ENCODE results near the gene LSR.

GRCh38 chr19:35260694-35261304 lies 12.0 kb downstream of the LSR start:
- TF ChIP-seq, protein P1, sequence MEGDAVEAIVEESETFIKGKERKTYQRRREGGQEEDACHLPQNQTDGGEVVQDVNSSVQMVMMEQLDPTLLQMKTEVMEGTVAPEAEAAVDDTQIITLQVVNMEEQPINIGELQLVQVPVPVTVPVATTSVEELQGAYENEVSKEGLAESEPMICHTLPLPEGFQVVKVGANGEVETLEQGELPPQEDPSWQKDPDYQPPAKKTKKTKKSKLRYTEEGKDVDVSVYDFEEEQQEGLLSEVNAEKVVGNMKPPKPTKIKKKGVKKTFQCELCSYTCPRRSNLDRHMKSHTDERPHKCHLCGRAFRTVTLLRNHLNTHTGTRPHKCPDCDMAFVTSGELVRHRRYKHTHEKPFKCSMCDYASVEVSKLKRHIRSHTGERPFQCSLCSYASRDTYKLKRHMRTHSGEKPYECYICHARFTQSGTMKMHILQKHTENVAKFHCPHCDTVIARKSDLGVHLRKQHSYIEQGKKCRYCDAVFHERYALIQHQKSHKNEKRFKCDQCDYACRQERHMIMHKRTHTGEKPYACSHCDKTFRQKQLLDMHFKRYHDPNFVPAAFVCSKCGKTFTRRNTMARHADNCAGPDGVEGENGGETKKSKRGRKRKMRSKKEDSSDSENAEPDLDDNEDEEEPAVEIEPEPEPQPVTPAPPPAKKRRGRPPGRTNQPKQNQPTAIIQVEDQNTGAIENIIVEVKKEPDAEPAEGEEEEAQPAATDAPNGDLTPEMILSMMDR (IDR thresholded peaks at IDR 0.05; ENCODE audit: low read length): no peak
- no peak for TF ChIP-seq EZH2 (IDR thresholded peaks at IDR 0.05; ENCODE audit: borderline replicate concordance, low read length)
